Neural cell (in vitro differentiated cells): ENCODE measurements around the gene CSAD. TPM values are rescaled to one million over a fixed set of nuclear protein-coding genes. Genes with fewer than 3 reads are reported as not detected.

ENCODE experiments used
- H2AFZ ChIP-seq: fragments of 200-600, 300-800 bp; sonication (generic), shearing (Covaris generic); 2 replicates; pipeline ENCODE4 v1.6.0; 2014; ENCODE audit warnings: low read depth, mild to moderate bottlenecking, antibody characterized with exemption, low read length, moderate library complexity
- H3F3A ChIP-seq: fragments of 200-600 bp; shearing (Covaris generic); 2 replicates; pipeline ENCODE4 v1.6.1; 2016; ENCODE audit warnings: mild to moderate bottlenecking, moderate library complexity, mixed read lengths, antibody characterized with exemption, low read length; ENCODE audit not compliant: insufficient read depth, poor library complexity, severe bottlenecking
- H3K27ac ChIP-seq: fragments of 200-600, 300-800 bp; sonication (generic), shearing (Covaris generic); 2 replicates; pipeline ENCODE4 v1.5.1; 2014; ENCODE audit warnings: mild to moderate bottlenecking, low read length, moderate library complexity
- H3K27me3 ChIP-seq: fragments of 300-800, 200-600 bp; sonication (generic), shearing (Covaris generic); 2 replicates; pipeline ENCODE4 v1.6.0; 2014; ENCODE audit warnings: mild to moderate bottlenecking, low read depth, low read length, moderate library complexity; ENCODE audit not compliant: insufficient read depth
- H3K36me3 ChIP-seq: fragments of 300-800, 200-600 bp; sonication (generic), shearing (Covaris generic); 2 replicates; pipeline ENCODE4 v1.5.1; 2014; ENCODE audit warnings: mild to moderate bottlenecking, antibody characterized with exemption, low read length, moderate library complexity; ENCODE audit not compliant: insufficient read depth
- H3K4me2 ChIP-seq: fragments of 300-800, 200-600 bp; sonication (generic), shearing (Covaris generic); 2 replicates; pipeline ENCODE4 v1.6.0; 2014; ENCODE audit warnings: mild to moderate bottlenecking, low read length
- H3K4me3 ChIP-seq: fragments of 300-800, 200-600 bp; sonication (generic), shearing (Covaris generic); 2 replicates; pipeline ENCODE4 v1.5.1; 2014; ENCODE audit warnings: mild to moderate bottlenecking, low read length, moderate library complexity
- H3K79me2 ChIP-seq: fragments of 200-600 bp; shearing (Covaris generic); replicated peaks from 2 replicates; pipeline ENCODE4 v1.6.0; 2014; ENCODE audit warnings: mild to moderate bottlenecking, low read length, moderate library complexity; ENCODE audit not compliant: insufficient read depth
- H3K9ac ChIP-seq: fragments of 300-800, 200-600 bp; sonication (generic), shearing (Covaris generic); 2 replicates; pipeline ENCODE4 v1.6.1; 2016; ENCODE audit warnings: mild to moderate bottlenecking, low read length, mixed read lengths
- H3K9me2 ChIP-seq: fragments of 200-600 bp; shearing (Covaris generic); 2 replicates; pipeline ENCODE4 v1.6.1; 2016; ENCODE audit warnings: mild to moderate bottlenecking, low read length, mixed read lengths; ENCODE audit not compliant: insufficient read depth
- H3K9me3 ChIP-seq: fragments of 200-600, 300-800 bp; sonication (generic), shearing (Covaris generic); 2 replicates; pipeline ENCODE4 v1.6.1; 2016; ENCODE audit warnings: mild to moderate bottlenecking, mixed run types, low read length, moderate library complexity, mixed read lengths
- H4K20me1 ChIP-seq: fragments of 200-600 bp; shearing (Covaris generic); 2 replicates; pipeline ENCODE4 v1.6.1; 2016; ENCODE audit warnings: mild to moderate bottlenecking, mixed run types; ENCODE audit not compliant: insufficient read depth
- EP300 ChIP-seq: fragments of 450-650 bp; conservative IDR thresholded peaks from 2 replicates; pipeline ENCODE4 v1.6.1; 2014; ENCODE audit warnings: antibody characterized with exemption, mild to moderate bottlenecking, moderate library complexity; ENCODE audit not compliant: poor library complexity, severe bottlenecking
- EZH2 ChIP-seq: fragments of 200-600, 300-800 bp; shearing (Covaris generic), sonication (generic); IDR thresholded peaks from 2 replicates; pipeline ENCODE4 v1.6.1; 2014; ENCODE audit warnings: antibody characterized with exemption, low read length, borderline replicate concordance, mild to moderate bottlenecking; ENCODE audit not compliant: insufficient read depth, poor library complexity, severe bottlenecking
- MXI1 ChIP-seq: fragments of 450-650 bp; conservative IDR thresholded peaks from 2 replicates; pipeline ENCODE4 v1.6.1; 2014; ENCODE audit warnings: antibody characterized with exemption, mild to moderate bottlenecking; ENCODE audit not compliant: poor library complexity, severe bottlenecking
- POLR2AphosphoS5 ChIP-seq: IDR thresholded peaks from 2 replicates; pipeline ENCODE4 v1.6.1; 2012
- RAD21 ChIP-seq: fragments of 450-650 bp; conservative IDR thresholded peaks from 2 replicates; pipeline ENCODE4 v1.6.1; 2014; ENCODE audit warnings: antibody characterized with exemption, mild to moderate bottlenecking, moderate library complexity
- SMC3 ChIP-seq: fragments of 450-650 bp; conservative IDR thresholded peaks from 2 replicates; pipeline ENCODE4 v1.6.1; 2014; ENCODE audit warnings: antibody characterized with exemption, mild to moderate bottlenecking, moderate library complexity; ENCODE audit not compliant: poor library complexity
- TAF1 ChIP-seq: IDR thresholded peaks from 2 replicates; pipeline ENCODE4 v1.6.1; 2012; ENCODE audit warnings: low read depth
- polyA plus RNA-seq: library from polyadenylated mRNA; depleted of rRNA; stranded (reverse); fragments of >200 nt; gene quantifications from 2 replicates; pipeline ENCODE4 v1.2.3, GENCODE V29; 2014
- TF ChIP-seq, protein P1 (sequence below): IDR thresholded peaks from 2 replicates; pipeline ENCODE4 v1.6.1; 2012; ENCODE audit warnings: borderline replicate concordance
- TF ChIP-seq, protein P2 (sequence below): fragments of 450-650 bp; IDR thresholded peaks from 2 replicates; pipeline ENCODE4 v1.5.1; 2014; ENCODE audit warnings: antibody characterized with exemption, mild to moderate bottlenecking, moderate library complexity; ENCODE audit not compliant: poor library complexity, severe bottlenecking

Gene CSAD
- polyA plus RNA-seq, 1 donor from 2014 or later, result 41.9 TPM

DNA sequence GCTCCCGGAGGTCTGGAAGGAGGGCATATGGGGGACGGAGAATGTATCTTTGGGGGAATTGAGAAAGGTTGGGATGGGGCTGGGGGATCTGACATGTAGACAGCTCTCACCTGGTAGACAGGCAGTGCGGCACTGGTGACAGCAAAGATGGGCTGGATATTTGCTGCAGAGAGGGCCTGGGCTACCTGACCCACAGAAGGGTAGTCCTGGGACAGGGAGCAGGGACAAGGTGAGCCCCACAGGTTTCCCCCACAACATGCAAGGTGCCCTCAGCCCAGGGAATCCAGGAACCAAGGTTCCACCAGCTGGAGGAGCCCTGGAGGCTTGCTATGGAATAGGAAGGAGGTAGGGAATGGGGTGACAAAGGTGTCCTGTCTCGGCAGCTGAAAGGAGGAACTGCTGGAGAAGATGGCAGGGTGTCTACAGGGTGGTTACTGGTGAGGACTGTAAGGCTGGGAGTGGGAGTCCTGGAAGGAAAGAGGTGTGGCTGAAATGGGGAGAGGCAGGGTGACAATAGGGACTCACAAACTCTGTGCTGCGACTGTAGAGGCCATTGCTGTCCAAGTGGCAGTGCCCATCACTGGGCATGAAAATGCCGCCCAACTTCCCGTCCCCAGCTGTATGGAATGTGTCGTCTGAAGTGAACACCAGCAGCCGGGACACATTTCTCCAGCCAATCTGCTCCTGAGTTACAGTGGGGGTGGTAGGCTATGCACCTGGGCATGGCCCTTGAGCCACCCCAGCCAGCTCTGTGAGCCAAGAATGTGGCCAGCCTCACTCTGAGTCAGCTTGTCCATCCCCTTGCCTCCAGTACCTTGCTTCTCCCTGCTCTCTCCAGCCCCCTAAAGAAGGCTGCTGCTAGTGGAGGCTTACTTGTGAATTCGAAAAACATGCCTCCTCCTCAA, 15.0 kb upstream of the CSAD start:
- no peak overlapping the region for H2AFZ ChIP-seq
- H4K20me1 ChIP-seq, result no peaks in the 10 kb centered on the region
- no peak overlapping the region for H3K9ac ChIP-seq
- no peaks in the 10 kb centered on the region for H3K9me3 ChIP-seq
- no peaks in the 10 kb centered on the region for H3F3A ChIP-seq
- TF ChIP-seq, protein P1, sequence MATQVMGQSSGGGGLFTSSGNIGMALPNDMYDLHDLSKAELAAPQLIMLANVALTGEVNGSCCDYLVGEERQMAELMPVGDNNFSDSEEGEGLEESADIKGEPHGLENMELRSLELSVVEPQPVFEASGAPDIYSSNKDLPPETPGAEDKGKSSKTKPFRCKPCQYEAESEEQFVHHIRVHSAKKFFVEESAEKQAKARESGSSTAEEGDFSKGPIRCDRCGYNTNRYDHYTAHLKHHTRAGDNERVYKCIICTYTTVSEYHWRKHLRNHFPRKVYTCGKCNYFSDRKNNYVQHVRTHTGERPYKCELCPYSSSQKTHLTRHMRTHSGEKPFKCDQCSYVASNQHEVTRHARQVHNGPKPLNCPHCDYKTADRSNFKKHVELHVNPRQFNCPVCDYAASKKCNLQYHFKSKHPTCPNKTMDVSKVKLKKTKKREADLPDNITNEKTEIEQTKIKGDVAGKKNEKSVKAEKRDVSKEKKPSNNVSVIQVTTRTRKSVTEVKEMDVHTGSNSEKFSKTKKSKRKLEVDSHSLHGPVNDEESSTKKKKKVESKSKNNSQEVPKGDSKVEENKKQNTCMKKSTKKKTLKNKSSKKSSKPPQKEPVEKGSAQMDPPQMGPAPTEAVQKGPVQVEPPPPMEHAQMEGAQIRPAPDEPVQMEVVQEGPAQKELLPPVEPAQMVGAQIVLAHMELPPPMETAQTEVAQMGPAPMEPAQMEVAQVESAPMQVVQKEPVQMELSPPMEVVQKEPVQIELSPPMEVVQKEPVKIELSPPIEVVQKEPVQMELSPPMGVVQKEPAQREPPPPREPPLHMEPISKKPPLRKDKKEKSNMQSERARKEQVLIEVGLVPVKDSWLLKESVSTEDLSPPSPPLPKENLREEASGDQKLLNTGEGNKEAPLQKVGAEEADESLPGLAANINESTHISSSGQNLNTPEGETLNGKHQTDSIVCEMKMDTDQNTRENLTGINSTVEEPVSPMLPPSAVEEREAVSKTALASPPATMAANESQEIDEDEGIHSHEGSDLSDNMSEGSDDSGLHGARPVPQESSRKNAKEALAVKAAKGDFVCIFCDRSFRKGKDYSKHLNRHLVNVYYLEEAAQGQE, result no peak
- TF ChIP-seq TAF1 (no peak), EP300 (no peak), EZH2 (no peak), POLR2AphosphoS5 (no peak), RAD21 (no peak), SMC3 (no peak), MXI1 (no peak)
- TF ChIP-seq, protein P2, sequence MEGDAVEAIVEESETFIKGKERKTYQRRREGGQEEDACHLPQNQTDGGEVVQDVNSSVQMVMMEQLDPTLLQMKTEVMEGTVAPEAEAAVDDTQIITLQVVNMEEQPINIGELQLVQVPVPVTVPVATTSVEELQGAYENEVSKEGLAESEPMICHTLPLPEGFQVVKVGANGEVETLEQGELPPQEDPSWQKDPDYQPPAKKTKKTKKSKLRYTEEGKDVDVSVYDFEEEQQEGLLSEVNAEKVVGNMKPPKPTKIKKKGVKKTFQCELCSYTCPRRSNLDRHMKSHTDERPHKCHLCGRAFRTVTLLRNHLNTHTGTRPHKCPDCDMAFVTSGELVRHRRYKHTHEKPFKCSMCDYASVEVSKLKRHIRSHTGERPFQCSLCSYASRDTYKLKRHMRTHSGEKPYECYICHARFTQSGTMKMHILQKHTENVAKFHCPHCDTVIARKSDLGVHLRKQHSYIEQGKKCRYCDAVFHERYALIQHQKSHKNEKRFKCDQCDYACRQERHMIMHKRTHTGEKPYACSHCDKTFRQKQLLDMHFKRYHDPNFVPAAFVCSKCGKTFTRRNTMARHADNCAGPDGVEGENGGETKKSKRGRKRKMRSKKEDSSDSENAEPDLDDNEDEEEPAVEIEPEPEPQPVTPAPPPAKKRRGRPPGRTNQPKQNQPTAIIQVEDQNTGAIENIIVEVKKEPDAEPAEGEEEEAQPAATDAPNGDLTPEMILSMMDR, result no peak
- no peaks in the 10 kb centered on the region for H3K79me2 ChIP-seq
- H3K9me2 ChIP-seq, result no peaks in the 10 kb centered on the region
- H3K27me3 ChIP-seq, result peaks cover 18% of the 10 kb centered on the region
- H3K4me3 ChIP-seq, result no peak overlapping the region
- H3K4me2 ChIP-seq, result no peak overlapping the region
- no peaks in the 10 kb centered on the region for H3K36me3 ChIP-seq
- H3K27ac ChIP-seq, result no peak overlapping the region

DNA sequence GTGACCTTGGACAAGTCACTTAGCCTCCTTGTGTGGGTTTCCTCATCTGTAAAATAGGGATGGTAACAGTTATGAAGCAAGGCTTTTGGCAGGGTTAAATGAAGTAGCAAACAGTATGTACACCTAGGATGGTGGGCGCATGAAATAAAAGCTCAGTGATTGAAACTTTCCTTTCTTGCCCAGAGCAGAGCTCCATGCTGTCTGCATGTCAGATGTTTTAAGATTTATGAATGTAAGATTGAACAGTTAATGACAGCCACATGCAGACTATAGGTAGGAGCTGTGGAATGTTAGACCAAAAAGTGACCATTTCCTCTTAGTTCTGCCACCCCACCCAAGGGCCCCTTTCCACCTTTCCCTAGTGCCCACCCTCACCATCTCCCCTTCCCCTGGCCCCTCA, 14.2 kb upstream of the CSAD start:
- Histone ChIP-seq H4K20me1 (no peaks in the 10 kb centered on the region), H3K27ac (no peak overlapping the region), H3K9ac (no peak overlapping the region), H3K79me2 (no peaks in the 10 kb centered on the region), H3F3A (no peaks in the 10 kb centered on the region), H3K27me3 (peaks cover 18% of the 10 kb centered on the region), H3K4me2 (no peak overlapping the region), H3K9me3 (no peaks in the 10 kb centered on the region), H3K4me3 (no peak overlapping the region), H3K36me3 (no peaks in the 10 kb centered on the region), H3K9me2 (no peaks in the 10 kb centered on the region), H2AFZ (no peak overlapping the region)
- no peak for TF ChIP-seq SMC3
- TF ChIP-seq, protein P1, result no peak
- TF ChIP-seq EZH2, result no peak
- no peak for TF ChIP-seq TAF1
- TF ChIP-seq, protein P2, result no peak
- TF ChIP-seq POLR2AphosphoS5, result no peak
- TF ChIP-seq MXI1, result no peak
